Stimulated activated CD4-positive, alpha-beta T cell treated with anti-CD3 and anti-CD28 coated beads, Interleukin-4, amount 100 ng/mL, for 48 hours (primary cell): ENCODE results near the gene SLC25A38.
"Not testable (repeated sequence)": the region's sequence is repeated elsewhere in the genome, so short reads cannot be mapped to it uniquely, and the experiment has no call there.

Experiments
- DNase-seq, 2 donors: peaks; one replicate each; pipeline ENCODE4 v3.0.0-alpha.2; 2020; ENCODE audit warnings: low read depth in 2 of 2

The SLC25A38 gene

DNA sequence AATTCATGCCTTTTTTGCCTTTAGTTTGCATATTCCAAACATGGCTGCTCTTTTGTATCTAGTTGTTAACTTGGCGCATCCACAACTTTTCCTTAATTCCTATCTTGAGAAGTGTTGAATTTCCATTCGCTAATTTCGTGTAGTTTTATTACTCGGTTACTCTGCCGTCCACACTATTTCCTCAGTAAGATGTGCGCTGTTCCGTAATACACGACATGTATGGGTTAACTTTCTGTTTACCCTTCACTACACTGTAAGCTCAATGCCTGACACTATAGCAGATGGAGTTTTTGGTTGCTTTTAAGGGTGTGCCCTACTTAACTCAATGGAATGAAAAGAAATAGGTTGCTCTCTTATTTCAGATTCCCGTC, 24.1 kb downstream of the SLC25A38 start:
- DNase-seq, result no peak

DNA sequence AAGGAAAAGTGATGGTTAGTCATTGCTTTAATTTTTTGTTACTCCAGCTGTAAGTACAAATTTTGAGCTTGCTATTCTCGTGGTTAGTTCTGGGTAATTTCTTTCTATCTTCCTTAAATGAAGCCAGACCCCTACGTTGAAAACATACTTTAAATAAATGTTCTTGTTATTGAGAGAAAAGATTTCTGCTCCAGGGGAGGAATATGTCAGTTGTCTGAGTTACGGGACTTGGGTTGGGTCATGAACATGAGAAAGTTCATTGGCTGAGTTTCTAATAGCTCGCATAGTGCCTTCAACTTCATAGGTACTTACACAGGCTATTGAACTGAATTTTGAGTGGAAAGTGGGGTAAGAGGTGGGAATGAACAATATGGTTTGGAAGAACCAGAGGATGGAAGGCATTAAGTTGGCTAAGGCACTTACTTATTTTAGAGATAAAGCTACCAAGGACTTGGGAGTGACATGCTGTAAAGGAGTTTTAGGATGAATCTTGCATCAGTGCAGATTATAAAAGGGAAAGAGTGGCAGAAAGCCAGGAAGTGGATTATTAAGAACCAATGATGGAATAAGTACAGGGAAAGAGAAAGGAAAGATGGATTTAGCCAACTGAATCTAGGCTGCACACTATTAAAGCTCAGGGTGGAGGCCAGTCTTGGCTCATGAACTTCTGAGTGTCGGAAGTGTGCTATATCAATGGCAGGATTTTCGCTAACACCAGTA, 24.8 kb downstream of the SLC25A38 start:
- DNase-seq, result no peak

DNA sequence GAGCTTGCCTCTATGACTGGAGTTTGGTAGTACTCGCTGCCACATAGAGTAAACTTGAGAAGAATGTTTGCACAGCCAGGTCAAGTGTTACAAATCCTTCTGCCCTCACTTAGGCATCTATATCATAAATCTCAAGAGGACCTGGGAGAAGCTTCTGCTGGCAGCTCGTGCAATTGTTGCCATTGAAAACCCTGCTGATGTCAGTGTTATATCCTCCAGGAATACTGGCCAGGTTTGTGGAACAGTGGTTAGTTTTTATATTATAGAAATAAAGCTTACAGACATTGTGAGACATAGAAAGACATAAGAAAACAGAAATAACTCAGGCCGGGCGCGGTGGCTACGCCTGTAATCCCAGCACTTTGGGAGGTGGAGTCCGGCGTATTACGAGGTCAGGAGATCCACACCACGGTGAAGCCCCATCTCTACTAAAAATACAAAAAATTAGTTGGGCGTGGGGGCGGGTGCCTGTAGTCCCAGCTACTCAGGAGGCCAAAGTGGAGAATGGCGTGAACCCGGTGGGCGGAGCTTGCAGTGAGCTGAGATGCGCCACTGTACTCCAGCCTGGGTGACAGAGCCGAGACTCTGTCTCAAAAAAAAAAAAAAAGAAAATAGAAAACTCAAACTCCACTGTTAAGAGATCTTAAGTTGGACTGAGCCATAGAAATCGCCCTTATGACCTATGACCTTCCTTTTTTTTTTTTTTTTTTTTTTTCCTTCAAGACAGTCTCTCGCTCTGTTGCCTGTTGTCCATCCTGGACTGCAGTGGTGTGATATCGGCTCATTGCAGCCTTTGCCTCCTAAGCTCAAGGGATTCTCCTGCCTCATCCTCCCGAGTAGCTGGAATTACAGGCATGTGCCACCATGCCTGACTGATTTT, 25.6 kb downstream of the SLC25A38 start:
- peak in 1 of 2 donors; percentile 56 for DNase-seq

DNA sequence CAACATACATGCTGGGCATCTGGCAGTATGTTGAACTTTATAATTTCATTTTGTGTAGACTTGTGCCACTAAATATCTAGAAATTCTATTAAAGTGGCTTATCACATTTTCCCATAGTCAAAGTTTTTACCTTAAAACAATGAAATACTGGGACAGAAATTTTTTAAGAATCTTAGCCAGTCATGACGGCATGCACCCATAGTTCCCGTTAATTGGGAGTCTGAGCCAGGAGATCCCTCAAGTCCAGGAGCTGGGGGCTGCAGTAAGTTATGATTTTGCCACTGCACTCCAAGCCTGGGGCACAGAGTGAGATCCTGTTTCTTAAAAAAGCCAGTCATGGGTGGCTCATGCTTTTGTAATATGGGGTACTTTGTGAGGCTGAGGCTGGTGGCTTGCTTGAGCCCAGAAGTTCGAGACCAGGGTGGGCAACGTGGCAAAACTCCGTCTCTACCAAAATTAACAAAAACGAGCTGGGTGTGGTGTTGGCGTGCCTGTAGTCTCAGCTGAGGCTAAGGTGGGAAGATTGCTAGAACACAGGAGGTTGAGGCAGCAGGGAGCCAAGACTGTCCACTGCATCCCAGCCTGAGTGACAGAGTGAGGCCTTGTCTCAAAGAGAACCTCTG, 26.5 kb downstream of the SLC25A38 start:
- DNase-seq, result no peak

DNA sequence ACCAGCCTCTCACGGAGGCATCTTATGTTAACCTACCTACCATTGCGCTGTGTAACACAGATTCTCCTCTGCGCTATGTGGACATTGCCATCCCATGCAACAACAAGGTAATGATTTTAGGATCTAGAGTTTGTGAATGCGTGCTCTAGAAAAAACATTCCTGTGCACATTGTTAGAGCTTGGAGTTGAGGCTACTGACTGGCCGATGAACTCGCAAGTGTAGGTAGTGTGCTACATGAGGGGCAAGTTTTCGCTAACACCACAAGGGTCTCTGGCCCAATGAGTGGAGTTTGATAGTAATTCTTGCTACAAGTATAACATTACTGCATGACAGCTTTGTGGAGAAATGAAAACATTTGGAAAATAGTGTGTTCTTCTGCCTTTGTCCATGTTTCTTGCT, 27.7 kb downstream of the SLC25A38 start:
- DNase-seq, result no peak

DNA sequence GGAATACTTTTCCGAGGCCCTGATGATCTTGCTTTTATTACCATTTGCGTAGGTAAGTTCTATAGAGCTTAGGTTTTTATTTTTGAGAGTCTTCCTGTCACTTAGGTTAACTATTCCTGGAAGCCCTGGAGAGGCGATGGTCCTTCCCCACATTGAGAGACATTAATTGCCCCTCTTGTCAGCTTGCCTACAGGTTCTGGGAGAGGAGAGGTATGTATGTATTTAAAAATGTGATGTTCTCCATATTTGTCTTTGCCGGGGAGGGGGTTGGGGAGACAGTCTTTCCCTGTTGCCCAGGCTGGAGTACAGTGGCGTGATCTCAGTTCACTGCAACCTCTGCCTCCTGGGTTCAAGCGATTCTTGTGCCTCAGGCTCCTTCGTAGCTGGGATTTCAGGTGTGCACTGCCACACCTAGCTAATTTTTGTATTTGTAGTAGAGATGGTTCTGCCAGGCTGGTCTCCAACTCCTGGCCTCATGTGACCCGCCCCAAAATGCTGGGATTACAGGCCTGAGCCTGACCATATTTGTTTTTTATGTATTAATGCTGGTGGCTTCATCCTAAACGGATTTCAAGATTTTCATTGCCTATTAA, 29.6 kb downstream of the SLC25A38 start:
- no peak for DNase-seq

DNA sequence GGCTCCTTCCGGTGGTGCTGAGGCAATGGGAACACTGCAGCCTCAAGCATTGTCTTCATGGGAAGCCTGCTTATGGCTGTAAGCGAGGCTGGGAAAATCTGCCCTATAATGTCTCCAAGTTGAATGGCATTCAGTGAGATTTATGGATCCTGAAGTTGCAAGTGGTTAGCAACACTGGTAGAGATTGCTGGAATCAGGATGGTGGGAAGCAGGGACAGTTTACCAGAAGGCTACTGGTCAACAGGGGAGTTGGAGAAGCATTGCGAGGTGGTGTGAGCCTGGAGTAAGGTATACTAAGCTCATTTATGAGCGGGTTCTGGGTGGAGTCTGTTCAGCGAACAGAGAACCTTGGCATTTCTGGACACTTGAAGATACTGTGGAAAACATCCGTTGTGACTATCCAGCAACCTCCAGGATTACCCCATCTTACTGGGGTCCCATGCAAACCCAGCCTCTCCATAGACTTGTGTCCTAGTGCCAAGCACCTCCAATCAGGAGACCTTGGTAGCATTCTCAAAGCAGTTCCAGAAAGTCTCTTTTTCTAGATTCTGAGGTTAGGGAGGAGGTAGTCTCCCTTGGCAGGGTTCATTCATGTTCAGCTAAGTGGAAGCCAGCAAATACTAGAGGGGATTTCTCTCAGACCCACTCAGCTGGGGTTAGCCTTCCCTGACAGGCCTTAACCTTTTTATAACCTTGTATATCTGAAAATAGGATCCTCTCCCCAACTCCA, 30.7 kb downstream of the SLC25A38 start:
- no peak for DNase-seq

DNA sequence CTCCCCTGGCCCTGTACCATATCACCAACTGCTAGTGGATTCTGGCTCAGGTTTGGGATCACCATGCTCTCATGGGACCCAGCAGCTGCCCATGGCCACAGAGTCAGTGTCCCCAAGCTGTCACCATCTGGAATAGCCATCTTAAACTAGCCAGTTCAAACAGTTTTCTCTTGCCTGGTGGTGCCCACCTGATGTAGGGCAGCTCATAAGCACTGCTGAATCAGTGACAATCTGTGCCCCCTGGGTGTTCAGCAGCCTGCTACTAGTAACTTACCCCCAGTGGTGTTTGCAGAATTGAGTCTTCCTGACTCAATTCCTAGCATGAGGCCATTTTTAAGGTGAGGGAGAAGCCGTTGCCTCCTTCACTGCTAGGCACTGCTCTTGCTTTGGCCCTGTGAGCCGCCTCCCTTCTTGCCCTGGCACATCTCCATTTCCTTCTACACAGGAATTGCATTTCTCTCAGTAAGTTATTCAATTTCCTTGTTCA, 31.3 kb downstream of the SLC25A38 start:
- no peak for DNase-seq

DNA sequence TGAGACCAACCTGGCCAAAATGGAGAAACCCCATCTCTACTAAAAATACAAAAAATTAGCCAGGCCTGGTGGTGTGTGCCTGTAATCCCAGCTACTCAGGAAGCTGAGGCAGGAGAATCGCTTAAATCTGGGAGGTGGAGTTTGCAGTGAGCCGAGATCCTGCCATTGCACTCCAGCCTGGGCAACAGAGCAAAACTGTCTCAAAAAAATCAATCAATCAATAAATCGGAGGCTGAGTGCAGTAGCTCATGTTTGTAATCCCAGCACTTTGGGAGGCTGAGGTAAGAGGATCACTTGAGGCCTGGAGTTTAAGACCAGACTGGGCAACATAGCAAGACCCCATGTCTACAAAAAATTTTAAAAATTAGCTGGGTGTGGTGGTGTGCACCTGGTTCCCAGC, 32.1 kb downstream of the SLC25A38 start:
- DNase-seq, result not testable (repeated sequence)

DNA sequence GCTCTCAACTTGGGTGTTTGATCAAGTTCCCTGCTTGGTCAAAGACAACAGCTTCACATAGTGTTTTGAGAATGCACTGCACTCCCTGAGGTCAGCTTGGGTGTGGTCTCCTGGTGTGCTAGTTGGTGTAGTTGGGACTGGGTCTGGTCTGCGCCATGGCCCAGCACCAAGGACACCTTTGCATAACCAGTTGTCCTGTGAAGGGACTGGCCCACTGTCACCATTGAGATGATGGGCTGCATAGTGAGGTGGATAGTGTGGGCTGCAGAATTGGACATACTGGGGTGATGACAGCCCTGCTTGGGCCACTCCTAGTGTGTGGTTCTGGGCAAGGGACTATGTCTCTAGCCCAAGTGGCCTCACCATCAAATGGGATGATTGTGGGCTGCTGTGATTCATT, 32.8 kb downstream of the SLC25A38 start:
- no peak for DNase-seq

DNA sequence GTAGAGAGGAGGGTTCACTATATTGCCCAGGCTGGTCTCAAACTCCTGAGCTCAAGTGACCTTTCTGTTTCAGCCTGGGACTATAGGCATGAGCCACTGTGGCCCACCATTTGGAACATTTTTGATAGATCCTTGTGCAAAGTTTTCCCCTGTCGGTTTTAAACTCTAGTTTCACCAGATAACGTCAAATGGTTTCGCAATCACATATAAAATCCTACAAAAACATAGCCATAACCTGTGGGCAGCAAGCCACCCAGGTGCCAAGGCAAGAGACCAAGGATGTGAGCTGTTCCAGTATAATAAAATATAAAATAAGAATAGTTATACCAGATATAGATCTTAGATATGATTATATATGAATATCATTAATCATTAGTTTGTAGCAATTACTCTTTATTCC, 33.8 kb downstream of the SLC25A38 start:
- DNase-seq, result not testable (repeated sequence)

DNA sequence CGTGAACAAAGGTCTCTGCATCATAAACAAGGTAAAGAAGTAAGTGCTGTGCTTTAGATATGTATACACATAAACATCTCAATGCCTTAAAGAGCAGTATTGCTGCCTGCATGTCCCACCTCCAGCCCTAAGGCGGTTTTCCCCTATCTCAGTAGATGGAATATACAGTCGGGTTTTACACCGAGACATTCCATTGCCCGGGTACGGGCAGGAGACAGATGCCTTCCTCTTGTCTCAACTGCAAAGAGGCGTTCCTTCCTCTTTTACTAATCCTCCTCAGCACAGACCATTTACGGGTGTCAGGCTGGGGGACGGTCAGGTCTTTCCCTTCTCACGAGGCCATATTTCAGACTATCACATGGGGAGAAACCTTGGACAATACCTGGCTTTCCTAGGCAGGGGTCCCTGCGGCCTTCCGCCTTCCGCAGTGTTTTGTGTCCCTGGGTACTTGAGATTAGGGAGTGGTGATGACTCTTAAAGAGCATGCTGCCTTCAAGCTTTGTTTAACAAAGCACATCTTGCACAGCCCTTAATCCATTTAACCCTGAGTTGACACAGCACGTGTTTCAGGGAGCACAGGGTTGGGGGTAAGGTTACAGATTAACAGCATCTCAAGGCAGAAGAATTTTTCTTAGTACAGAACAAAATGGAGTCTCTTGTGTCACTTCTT, 35.5 kb downstream of the SLC25A38 start:
- not testable (repeated sequence) for DNase-seq

DNA sequence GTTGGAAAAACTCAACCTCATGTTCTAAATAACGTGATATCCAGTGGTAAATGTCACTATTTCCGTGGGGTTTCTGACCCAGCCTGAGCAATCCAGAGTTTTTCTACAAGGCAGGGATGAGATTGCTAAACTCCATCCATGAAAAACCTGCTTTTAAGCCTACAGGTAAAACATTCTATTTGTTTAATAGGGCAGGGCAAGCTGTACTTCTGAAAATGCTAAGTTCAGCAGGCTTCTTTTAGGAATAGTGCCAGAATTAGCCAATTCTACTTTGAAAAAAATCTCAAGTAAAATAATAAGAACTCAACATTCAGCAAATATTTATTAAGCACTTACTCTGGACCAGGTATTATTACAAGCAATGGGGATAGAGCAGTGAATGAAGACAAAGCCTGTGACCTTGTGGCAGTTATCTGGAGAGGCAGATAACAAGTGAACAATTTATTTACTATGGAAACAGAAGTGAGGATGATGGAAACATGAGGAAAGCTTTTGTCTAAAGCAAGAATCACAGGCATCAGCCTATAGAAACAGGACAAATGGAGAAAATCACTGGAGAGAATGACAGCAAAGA, 36.7 kb downstream of the SLC25A38 start:
- DNase-seq, result no peak

DNA sequence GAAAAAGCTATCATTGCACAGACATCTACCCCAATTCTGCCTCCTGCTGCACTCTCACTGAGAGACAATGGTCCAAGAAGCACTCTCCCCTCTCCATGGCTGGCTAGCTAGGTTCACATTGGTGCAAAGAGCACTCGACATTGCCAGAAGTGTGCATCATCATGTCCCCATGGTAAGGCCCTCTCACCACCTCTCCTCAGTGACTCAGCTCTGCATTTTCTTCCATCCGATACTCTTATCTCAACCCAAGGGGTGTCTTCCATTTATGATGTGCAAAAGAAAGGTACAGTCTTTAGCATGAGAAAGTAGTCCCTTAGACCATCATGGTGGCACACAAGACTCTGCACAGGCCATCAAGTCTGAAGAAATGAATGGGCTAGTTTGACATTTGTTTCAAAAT, 37.4 kb downstream of the SLC25A38 start:
- DNase-seq, result no peak

DNA sequence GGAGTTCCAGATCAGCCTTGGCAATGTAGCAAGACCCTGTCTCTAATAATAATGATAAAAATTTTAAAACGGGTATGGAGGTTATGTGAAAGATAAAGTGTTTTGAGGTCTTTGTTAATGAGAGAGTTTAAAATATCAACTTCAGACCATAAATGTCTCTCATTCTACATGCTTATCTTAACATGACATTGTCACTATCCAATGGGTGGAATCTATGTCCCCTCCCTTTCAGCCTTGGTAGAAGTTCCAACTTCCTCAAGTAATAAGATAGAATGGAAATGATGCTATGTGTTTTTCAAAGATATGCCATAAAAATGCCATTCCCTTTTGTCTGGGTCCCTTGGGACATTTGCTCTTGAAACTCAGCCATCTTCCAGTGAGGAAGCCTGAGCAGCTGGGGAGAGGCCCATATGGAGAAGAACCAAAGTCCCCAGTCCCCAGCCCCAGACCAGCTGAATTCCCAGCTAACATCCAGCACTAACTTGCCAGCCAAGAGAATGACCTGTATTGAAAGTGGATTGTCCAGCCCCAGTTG, 40.3 kb downstream of the SLC25A38 start:
- no peak for DNase-seq

DNA sequence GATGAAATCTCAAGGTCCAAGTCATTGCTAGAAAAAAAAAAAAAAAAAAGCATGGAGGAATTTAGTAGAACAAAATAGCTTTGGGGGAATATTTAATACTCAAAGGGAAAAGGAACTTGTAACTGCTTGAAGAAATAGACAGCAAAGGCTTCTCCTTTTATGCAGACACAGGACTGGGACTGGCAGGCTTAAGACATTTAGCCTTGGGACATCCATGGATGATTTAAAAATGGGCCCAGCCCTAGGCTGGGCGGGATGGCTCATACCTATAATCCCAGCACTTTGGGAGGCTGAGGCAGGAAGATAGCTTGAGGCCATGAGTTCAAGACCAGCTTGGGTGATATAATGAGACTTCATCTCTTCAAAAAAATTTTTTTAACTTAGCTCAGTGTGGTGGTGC, 43.1 kb downstream of the SLC25A38 start:
- DNase-seq, result no peak

DNA sequence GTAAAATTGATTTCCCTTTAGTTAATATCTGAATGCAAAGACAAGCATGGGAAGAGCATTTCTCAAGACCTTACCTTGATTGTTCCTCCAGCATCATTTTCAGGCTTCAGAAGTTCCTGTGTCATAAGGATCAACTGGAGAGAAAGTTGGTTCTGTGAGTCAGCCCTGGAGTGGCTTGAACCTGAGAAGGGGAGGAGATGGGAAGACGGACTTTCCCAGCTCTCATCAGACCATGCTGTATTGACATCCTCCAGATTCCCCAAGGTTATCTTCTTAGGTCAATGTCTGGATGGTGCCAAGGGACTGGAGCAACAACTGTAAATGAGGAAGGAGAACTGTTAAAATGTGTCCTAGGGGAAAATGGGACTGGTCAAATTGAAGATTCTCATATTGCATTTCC, 44.3 kb downstream of the SLC25A38 start:
- no peak for DNase-seq

DNA sequence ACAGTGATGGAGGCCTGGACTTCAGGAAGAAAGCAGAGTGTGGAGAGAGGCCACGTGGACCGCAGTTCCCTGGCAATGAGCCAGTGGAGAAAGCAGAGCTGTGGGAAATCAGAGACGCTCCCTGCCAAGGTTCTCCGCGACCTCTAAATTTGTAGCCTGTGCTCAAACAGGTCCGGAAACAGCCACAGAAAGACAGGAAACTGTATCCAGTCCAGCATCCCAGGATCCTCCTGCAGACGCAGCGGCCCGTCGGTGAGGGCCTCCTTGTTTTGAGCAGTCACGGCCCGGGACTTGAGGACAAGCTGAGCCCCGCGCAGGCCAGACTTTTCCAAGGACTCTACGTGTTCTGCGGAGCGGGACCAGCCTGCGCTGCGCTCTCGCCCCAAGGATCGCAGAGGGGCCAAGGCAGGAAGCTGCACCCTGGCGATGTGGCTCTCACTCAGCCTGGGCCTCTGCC, 45.6 kb downstream of the SLC25A38 start:
- DNase-seq, result no peak

DNA sequence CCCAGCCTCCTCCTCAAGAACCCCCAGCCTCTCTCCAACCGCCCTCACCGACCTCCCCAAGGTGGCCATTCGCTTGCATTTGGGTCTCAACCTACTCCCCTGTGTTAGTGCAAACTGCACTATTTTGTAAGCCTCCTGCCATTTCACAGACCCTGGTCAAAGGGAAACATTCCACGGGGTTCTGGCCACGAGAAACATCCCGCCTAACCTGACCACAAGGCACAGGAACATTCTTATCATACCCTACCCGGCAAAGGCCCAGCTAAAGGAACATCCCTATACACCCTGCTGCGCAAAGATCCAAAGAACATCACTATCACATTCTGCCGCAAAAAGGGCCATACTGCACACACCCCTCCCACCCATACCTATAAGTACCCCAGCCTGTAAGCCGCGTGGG, 46.3 kb downstream of the SLC25A38 start:
- DNase-seq, result no peak

DNA sequence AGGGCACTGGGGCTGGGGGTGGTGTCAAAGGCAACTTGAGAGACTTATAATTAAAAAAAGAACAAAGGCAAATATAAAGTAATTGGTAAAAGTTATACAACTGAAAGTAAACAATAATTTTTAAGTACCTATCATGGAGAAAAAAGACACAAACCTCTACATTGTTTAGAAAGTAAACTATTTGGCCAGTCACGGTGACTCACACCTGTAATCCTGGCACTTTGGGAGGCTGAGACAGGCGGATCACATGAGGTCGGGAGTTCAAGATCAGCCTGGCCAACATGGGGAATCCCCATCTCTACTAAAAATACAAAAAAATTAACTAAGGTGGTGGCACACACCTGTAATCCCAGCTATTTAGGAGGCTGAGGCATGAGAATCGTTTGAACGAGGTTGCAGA, 49.2 kb downstream of the SLC25A38 start:
- no peak for DNase-seq
